Calu3 (cell line): Measurements from ENCODE around the gene HPSE2. TPM values are rescaled to one million over a fixed set of nuclear protein-coding genes. Genes with fewer than 3 reads are reported as not detected.
"Not testable (repeated sequence)": the region's sequence is repeated elsewhere in the genome, so short reads cannot be mapped to it uniquely, and the experiment has no call there.

Experiments
- BruUV-seq: library from RNA; stranded (reverse); fragments of 400-500 nt; replicated peaks from 2 replicates; lab custom pipeline; 2021; lab: Mats Ljungman, UMichigan
- CTCF ChIA-PET: fragments of 300-600 bp; sonication (Branson Sonifier 250); formaldehyde crosslinking; loops from one replicate; lab custom pipeline; 2022; ENCODE audit warnings: antibody characterized with exemption; lab: Charles Lee
- DNase-seq: peaks from one replicate; pipeline ENCODE4 v3.0.0; 2022
- H3K27ac Mint-ChIP-seq: one replicate; pipeline ENCODE4 v1.8.0; 2022; ENCODE audit warnings: mixed read lengths; ENCODE audit not compliant: unreplicated experiment
- H3K27me3 Mint-ChIP-seq: one replicate; pipeline ENCODE4 v1.8.0; 2022; ENCODE audit warnings: mixed read lengths; ENCODE audit not compliant: unreplicated experiment
- H3K36me3 Mint-ChIP-seq: one replicate; pipeline ENCODE4 v1.8.0; 2022; ENCODE audit warnings: mild to moderate bottlenecking, moderate library complexity, mixed read lengths; ENCODE audit not compliant: insufficient read depth, unreplicated experiment
- H3K4me1 Mint-ChIP-seq: one replicate; pipeline ENCODE4 v1.8.0; 2022; ENCODE audit warnings: mild to moderate bottlenecking, low read depth, mixed read lengths; ENCODE audit not compliant: unreplicated experiment
- H3K4me3 Mint-ChIP-seq: one replicate; pipeline ENCODE4 v1.8.0; 2022; ENCODE audit warnings: mild to moderate bottlenecking, low read depth, moderate library complexity, mixed read lengths; ENCODE audit not compliant: unreplicated experiment
- H3K9me3 Mint-ChIP-seq: one replicate; pipeline ENCODE4 v1.8.0; 2022; ENCODE audit warnings: low read depth, mixed read lengths; ENCODE audit not compliant: unreplicated experiment
- CTCF ChIP-seq: fragments of 200-600 bp; IDR thresholded peaks from one replicate; pipeline ENCODE4 v1.8.0; 2022; ENCODE audit warnings: antibody characterized with exemption; ENCODE audit not compliant: unreplicated experiment
- intact Hi-C: fragments of 100-400 bp; cut with micrococcal nuclease; formaldehyde crosslinking; loops from one replicate; pipeline ENCODE4 v1.10.0; 2022; ENCODE audit not compliant: unreplicated experiment
- total RNA-seq: library from RNA; stranded (reverse); gene quantifications from 2 replicates; pipeline ENCODE4 v1.2.3, GENCODE V29; 2022

Gene HPSE2
- total RNA-seq, 1 experiment from 2014 or later: not detected

GRCh38 chr10:98997596-98997995, 238.1 kb downstream of the HPSE2 start:
- Mint-ChIP-seq H3K27me3 (no peaks in the 10 kb centered on the region), H3K4me1 (no peaks in the 10 kb centered on the region), H3K27ac (no peak overlapping the region), H3K4me3 (no peak overlapping the region), H3K9me3 (no peaks in the 10 kb centered on the region), H3K36me3 (no peaks in the 10 kb centered on the region)
- BruUV-seq: no TSS peak
- intact Hi-C loops: no loop called here
- no peak for TF ChIP-seq CTCF
- DNase-seq: no peak
- CTCF ChIA-PET: no interaction called here

GRCh38 chr10:98994030-98994429, 241.6 kb downstream of the HPSE2 start:
- no peaks in the 10 kb centered on the region for H3K36me3 Mint-ChIP-seq
- no peak overlapping the region for H3K27ac Mint-ChIP-seq
- no peaks in the 10 kb centered on the region for H3K4me1 Mint-ChIP-seq
- H3K27me3 Mint-ChIP-seq: no peaks in the 10 kb centered on the region
- DNase-seq: no peak
- CTCF ChIA-PET: no interaction called here
- TF ChIP-seq CTCF: no peak
- no TSS peak for BruUV-seq
- H3K9me3 Mint-ChIP-seq: peaks cover 3% of the 10 kb centered on the region
- intact Hi-C loops: no loop called here
- no peak overlapping the region for H3K4me3 Mint-ChIP-seq

DNA sequence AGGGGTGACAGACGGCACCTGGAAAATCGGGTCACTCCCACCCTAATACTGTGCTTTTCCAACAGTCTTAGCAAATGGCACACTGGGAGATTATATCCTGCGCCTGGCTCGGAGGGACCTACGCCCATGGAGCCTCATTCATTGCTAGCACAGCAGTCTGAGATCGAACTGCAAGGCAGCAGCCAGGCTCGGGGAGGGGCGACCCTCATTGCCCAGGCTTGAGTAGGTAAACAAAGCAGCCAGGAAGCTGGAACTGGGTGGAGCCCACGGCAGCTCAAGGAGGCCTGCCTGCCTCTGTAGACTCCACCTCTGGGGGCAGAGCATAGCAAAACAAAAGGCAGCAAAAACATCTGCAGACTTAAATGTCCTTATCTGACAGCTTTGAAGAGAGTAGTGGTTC, 251.9 kb downstream of the HPSE2 start:
- DNase-seq, intact Hi-C loops, H3K9me3 Mint-ChIP-seq, H3K4me1 Mint-ChIP-seq, H3K36me3 Mint-ChIP-seq, CTCF ChIA-PET, H3K27ac Mint-ChIP-seq, H3K4me3 Mint-ChIP-seq, BruUV-seq: not testable (repeated sequence)
- peaks cover 13% of the 10 kb centered on the region for H3K27me3 Mint-ChIP-seq

- no peak for TF ChIP-seq CTCF
- no peaks in the 10 kb centered on the region for H3K36me3 Mint-ChIP-seq
- DNase-seq: no peak
- H3K27me3 Mint-ChIP-seq: peaks cover 13% of the 10 kb centered on the region
- no peaks in the 10 kb centered on the region for H3K4me1 Mint-ChIP-seq
- no peak overlapping the region for H3K4me3 Mint-ChIP-seq
- CTCF ChIA-PET: no interaction called here
- no peak overlapping the region for H3K27ac Mint-ChIP-seq
- intact Hi-C loops: no loop called here
- peaks cover 3% of the 10 kb centered on the region for H3K9me3 Mint-ChIP-seq
- BruUV-seq: no TSS peak
Measured at GRCh38 chr10:98980353-98980752, 255.3 kb downstream of the HPSE2 start.

- Mint-ChIP-seq H3K9me3 (no peaks in the 10 kb centered on the region), H3K27me3 (no peaks in the 10 kb centered on the region), H3K36me3 (no peaks in the 10 kb centered on the region), H3K4me3 (no peak overlapping the region), H3K27ac (no peak overlapping the region), H3K4me1 (no peaks in the 10 kb centered on the region)
- no peak for DNase-seq
- CTCF ChIA-PET: no interaction called here
- BruUV-seq: no TSS peak
- intact Hi-C loops: no loop called here
- no peak for TF ChIP-seq CTCF
Measured at GRCh38 chr10:98971464-98971863, 264.2 kb downstream of the HPSE2 start.
